Measurements from ENCODE around the gene CNTFR.

GRCh38 chr9:34508951-34509350 lies 80.6 kb downstream of the CNTFR start:
- no peak for TF ChIP-seq TEAD4 (IDR thresholded peaks at IDR 0.05)
- no peak for TF ChIP-seq YY1 (IDR thresholded peaks at IDR 0.05; ENCODE audit: low read depth)
- no peak for TF ChIP-seq EP300 (IDR thresholded peaks at IDR 0.05; ENCODE audit: borderline replicate concordance)
- TF ChIP-seq REST (IDR thresholded peaks at IDR 0.05; ENCODE audit: low read depth) = no peak
- no peak for TF ChIP-seq CREB1 (IDR thresholded peaks at IDR 0.05; ENCODE audit: low read depth)
- TF ChIP-seq EGR1 (IDR thresholded peaks at IDR 0.05) = no peak
- no peak for TF ChIP-seq RAD21 (IDR thresholded peaks at IDR 0.05; ENCODE audit: low read depth)
- no peak for TF ChIP-seq NFIC (IDR thresholded peaks at IDR 0.05)
- no peak for TF ChIP-seq CEBPB (IDR thresholded peaks at IDR 0.05)
- TF ChIP-seq FOXM1 (IDR thresholded peaks at IDR 0.05; ENCODE audit: borderline replicate concordance, low read depth) = no peak
- no peak for TF ChIP-seq ZBTB7A (IDR thresholded peaks at IDR 0.05; ENCODE audit: low read depth)

Data from Ishikawa (cell line).